ENCODE measurements around the gene CTTNBP2. TPM values are rescaled to one million over a fixed set of nuclear protein-coding genes. Genes with fewer than 3 reads are reported as not detected.

Gene CTTNBP2
- total and polyA plus RNA-seq, 10 of the 15 experiments (the other 5 are each of a cell fraction or from before 2014, with no cell fraction given) = 0.04 to 0.43 TPM; not detected in 8

- Histone ChIP-seq H3K9ac (ENCODE audit: control insufficient read depth, insufficient read depth, low read length) (no peak overlapping the region), H3K4me2 (ENCODE audit: control insufficient read depth, insufficient read depth) (no peak overlapping the region), H3K4me3 (no peak overlapping the region), H3K27ac (ENCODE audit: control insufficient read depth, insufficient read depth) (no peak overlapping the region), H3K4me1 (ENCODE audit: control insufficient read depth, insufficient read depth, low read length) (no peaks in the 10 kb centered on the region), H3K27me3 (replicated peaks in 1 of 2; ENCODE audit: control insufficient read depth in 2 of 2, insufficient read depth in 2 of 2, low read length in 1 of 2) (peaks cover 6 to 24% of the 10 kb centered on the region in 2 experiments), H3K79me2 (ENCODE audit: control insufficient read depth, insufficient read depth, low read length) (no peaks in the 10 kb centered on the region), H2AFZ (ENCODE audit: control insufficient read depth, low read depth, low read length) (no peak overlapping the region), H3K36me3 (ENCODE audit: control insufficient read depth in 2 of 2, insufficient read depth in 2 of 2, low read length in 1 of 2) (no peaks in the 10 kb centered on the region), H3K9me3 (replicated peaks; ENCODE audit: control insufficient read depth, insufficient read depth, low read length) (no peaks in the 10 kb centered on the region; the same call in 2 of the 3 replicates), H4K20me1 (ENCODE audit: control insufficient read depth, insufficient read depth) (no peaks in the 10 kb centered on the region; the same call in 1 of the 2 replicates)
- intact Hi-C loops (cut with micrococcal nuclease; ENCODE audit: unreplicated experiment) (no loop called here), in situ Hi-C loops (cut with MboI) (no loop called here)
- SMC1A ChIA-PET (ENCODE audit: uncharacterized antibody, unreplicated experiment) = interaction anchor here (0.6 to 0.9 kb wide), 3 partner anchors 10 to 275 kb away, joined by 3 to 4 read pairs (median 3); no protein-coding TSS in a partner anchor
- DNase-seq (ENCODE audit: low read depth, low spot score) = no peak
- ATAC-seq = no peak
- FAIRE-seq = no peak
- WGBS (ENCODE audit: insufficient coverage, insufficient replicate concordance, low lambda C conversion rate, missing lambda C conversion rate) = 49% methylated on average over 6 of the region's 6 CpGs
- RAD21 ChIA-PET (ENCODE audit: unreplicated experiment) = no interaction called here
- CTCF ChIA-PET = interaction anchor here (0.9 kb wide), 1 partner anchor 32 kb away, joined by 3 read pairs; no protein-coding TSS in a partner anchor
- BruUV-seq (replicated peaks) = no TSS peak
- POLR2A ChIA-PET = interaction anchor here (1.2 kb wide), 1 partner anchor 11 kb away, joined by 3 read pairs; no protein-coding TSS in a partner anchor
- TF ChIP-seq MYC (IDR thresholded peaks at IDR 0.05; ENCODE audit: insufficient read depth, insufficient read length, insufficient replicate concordance, low read length, severe bottlenecking) = no peak
- TF ChIP-seq EED (IDR thresholded peaks at IDR 0.05; ENCODE audit: low read depth) = no peak
- TF ChIP-seq IRF4 (IDR thresholded peaks at IDR 0.05; ENCODE audit: low read depth, low read length) = no peak
- TF ChIP-seq POLR2AphosphoS5 (IDR thresholded peaks at IDR 0.05; ENCODE audit: low read length) = no peak
- no peak for TF ChIP-seq BCL3 (IDR thresholded peaks at IDR 0.05; ENCODE audit: borderline replicate concordance, insufficient read depth, low read depth, low read length, poor library complexity, severe bottlenecking)
- TF ChIP-seq LARP7 (IDR thresholded peaks at IDR 0.05) = no peak
- no peak for TF ChIP-seq ZZZ3 (IDR thresholded peaks at IDR 0.05; ENCODE audit: control insufficient read depth, insufficient read length, low read depth)
- no peak for TF ChIP-seq RELA (IDR thresholded peaks at IDR 0.05; ENCODE audit: borderline replicate concordance, partially characterized antibody)
- TF ChIP-seq TCF12 (IDR thresholded peaks at IDR 0.05; ENCODE audit: low read depth, low read length) = no peak
- no peak for TF ChIP-seq MAX (IDR thresholded peaks at IDR 0.05; ENCODE audit: low read depth, low read length)
- no peak for TF ChIP-seq SUZ12 (IDR thresholded peaks at IDR 0.05; ENCODE audit: unreplicated experiment)
- no peak for TF ChIP-seq PAX5 (IDR thresholded peaks at IDR 0.05; ENCODE audit: borderline replicate concordance, low read depth, low read length)
- TF ChIP-seq E2F4 (IDR thresholded peaks at IDR 0.05; ENCODE audit: low read depth, low read length) = no peak
- TF ChIP-seq JUND (IDR thresholded peaks at IDR 0.05; ENCODE audit: low read depth, low read length) = no peak
- TF ChIP-seq RUNX3 (IDR thresholded peaks at IDR 0.05; ENCODE audit: low read length) = no peak
- no peak for TF ChIP-seq ZBTB40 (IDR thresholded peaks at IDR 0.05; ENCODE audit: borderline replicate concordance)
- no peak for TF ChIP-seq CHD4 (IDR thresholded peaks at IDR 0.05)
Observed at GRCh38 chr7:117870448-117871130, 2.7 kb downstream of the CTTNBP2 start.
